ENCODE results near the gene BMPER. TPM values are rescaled to one million over a fixed set of nuclear protein-coding genes. Genes with fewer than 3 reads are reported as not detected.

BMPER gene
- total RNA-seq, 6 experiments from 2014 or later: 9.4 to 13.5 (median 11.1) TPM

GRCh38 chr7:34013421-34013820 is 108.1 kb downstream of the BMPER start:
- Mint-ChIP-seq H3K36me3 (ENCODE audit: low read depth) (peaks cover 19% of the 10 kb centered on the region), H3K4me3 (no peak overlapping the region), H3K27ac (peak overlapping the region; percentile 73; the same call in 1 of the 2 replicates), H3K9me3 (no peaks in the 10 kb centered on the region), H3K4me1 (ENCODE audit: low read depth) (peaks cover 54% of the 10 kb centered on the region), H3K27me3 (ENCODE audit: insufficient read depth) (peaks cover 3% of the 10 kb centered on the region; the same call in 1 of the 2 replicates)
- DNase-seq: no peak
- TF ChIP-seq CTCF (IDR thresholded peaks at IDR 0.05): no peak

- no peaks in the 10 kb centered on the region for H3K9me3 Mint-ChIP-seq
- peaks cover 3% of the 10 kb centered on the region; the same call in 1 of the 2 replicates for H3K27me3 Mint-ChIP-seq (ENCODE audit: insufficient read depth)
- peaks cover 63% of the 10 kb centered on the region for H3K4me1 Mint-ChIP-seq (ENCODE audit: low read depth)
- H3K4me3 Mint-ChIP-seq: no peak overlapping the region
- no peak for DNase-seq
- peaks cover 19% of the 10 kb centered on the region for H3K36me3 Mint-ChIP-seq (ENCODE audit: low read depth)
- H3K27ac Mint-ChIP-seq: no peak overlapping the region
- TF ChIP-seq CTCF (IDR thresholded peaks at IDR 0.05): no peak
Measured at GRCh38 chr7:34015651-34016050, 110.3 kb downstream of the BMPER start.

- Mint-ChIP-seq H3K9me3 (no peaks in the 10 kb centered on the region), H3K4me3 (no peak overlapping the region), H3K27me3 (ENCODE audit: insufficient read depth) (peaks cover 3% of the 10 kb centered on the region; the same call in 1 of the 2 replicates), H3K36me3 (ENCODE audit: low read depth) (peaks cover 19% of the 10 kb centered on the region), H3K27ac (no peak overlapping the region), H3K4me1 (ENCODE audit: low read depth) (peaks cover 62% of the 10 kb centered on the region)
- no peak for TF ChIP-seq CTCF (IDR thresholded peaks at IDR 0.05)
- DNase-seq: no peak
Measured at GRCh38 chr7:34016876-34017275, 111.5 kb downstream of the BMPER start.

- Mint-ChIP-seq H3K4me3 (no peak overlapping the region), H3K27me3 (ENCODE audit: insufficient read depth) (peaks cover 3% of the 10 kb centered on the region; the same call in 1 of the 2 replicates), H3K4me1 (ENCODE audit: low read depth) (peaks cover 55% of the 10 kb centered on the region)
Measured at GRCh38 chr7:34019301-34019790, 114.0 kb downstream of the BMPER start.

GRCh38 chr7:34022626-34023025 is 117.3 kb downstream of the BMPER start:
- Mint-ChIP-seq H3K4me3 (no peak overlapping the region), H3K27me3 (ENCODE audit: insufficient read depth) (no peaks in the 10 kb centered on the region), H3K4me1 (ENCODE audit: low read depth) (peaks cover 65% of the 10 kb centered on the region), H3K36me3 (ENCODE audit: low read depth) (peaks cover 4% of the 10 kb centered on the region; the same call in 1 of the 2 replicates), H3K27ac (peak overlapping the region; percentile 37; the same call in 1 of the 2 replicates), H3K9me3 (no peaks in the 10 kb centered on the region)
- TF ChIP-seq CTCF (IDR thresholded peaks at IDR 0.05): no peak
- no peak for DNase-seq

More at GRCh38 chr7:34019301-34019790, 114.0 kb downstream of the BMPER start:
- TF ChIP-seq CTCF (IDR thresholded peaks at IDR 0.05): no peak
- no peak for DNase-seq
- peaks cover 19% of the 10 kb centered on the region for H3K36me3 Mint-ChIP-seq (ENCODE audit: low read depth)
- no peak overlapping the region for H3K27ac Mint-ChIP-seq
- no peaks in the 10 kb centered on the region for H3K9me3 Mint-ChIP-seq
